K562 (cell line): ENCODE data around the gene CEP20. TPM values are rescaled to one million over a fixed set of nuclear protein-coding genes. Genes with fewer than 3 reads are reported as not detected.

ENCODE experiments used
- ATAC-seq: fragments of 200-7000 bp; cut with Tn5 transposase; 3 replicates; pipeline ENCODE4 v1.9.1; 2020; ENCODE audit warnings: moderate library complexity
- BruUV-seq: library from RNA; stranded (reverse); fragments of 400-500 nt; replicated peaks from 2 replicates; lab custom pipeline; 2021; lab: Mats Ljungman, UMichigan
- CTCF ChIA-PET: fragments of 300-600 bp; formaldehyde crosslinking; extraction: SDS; loops from one replicate; lab custom pipeline; 2021; ENCODE audit warnings: low intra/inter-chr PET ratio; lab: Yijun Ruan, JAX
- POLR2A ChIA-PET: fragments of 300-600, 350-650 bp; sonication (Branson Sonifier 250); formaldehyde crosslinking; extraction: SDS; loops from one replicate; lab custom pipeline; 2021; ENCODE audit warnings: antibody characterized with exemption, inconsistent platforms; lab: Yijun Ruan, JAX
- DNase-seq, 4 experiments: peaks; one replicate each; pipeline versions ENCODE4 v3.0.0 to v3.0.0-alpha.2; 2011 to 2018; ENCODE audit warnings: low spot score in 3 of 4, mixed read lengths in 3 of 4; ENCODE audit errors: extremely low read depth in 1 of 4
- FAIRE-seq: peaks from 2 replicates; lab custom pipeline; 2011; peaks lifted over from hg19 to GRCh38; lab: Jason Lieb, UNC
- H2AFZ ChIP-seq: 2 replicates; pipeline ENCODE4 v1.6.0; 2011; ENCODE audit warnings: low read depth, low read length, control low read depth, inconsistent platforms
- H3K27ac ChIP-seq: fragments of 200-600 bp; 3 replicates; pipeline ENCODE4 v1.8.0; 2011; ENCODE audit warnings: low read depth, mild to moderate bottlenecking, control low read depth, inconsistent platforms, low read length, moderate library complexity, mixed read lengths; ENCODE audit errors: extremely low read depth
- H3K27me3 ChIP-seq, 2 experiments: fragments of 300-600 bp in 1 of 2; 2 replicates in 1 of 2; 3 replicates in 1 of 2; pipeline versions ENCODE4 v1.6.0 to v1.8.0; 2011; ENCODE audit warnings: inconsistent platforms in 2 of 2, low read length in 2 of 2, mild to moderate bottlenecking in 1 of 2, mixed read lengths in 1 of 2, moderate library complexity in 1 of 2; ENCODE audit not compliant: control insufficient read depth in 2 of 2, insufficient read depth in 2 of 2
- H3K36me3 ChIP-seq: fragments of 300-600 bp; 3 replicates; pipeline ENCODE4 v1.8.0; 2011; ENCODE audit warnings: mild to moderate bottlenecking, low read length, inconsistent platforms; ENCODE audit not compliant: control insufficient read depth, insufficient read depth
- H3K4me1 ChIP-seq, 2 experiments: fragments of 200-600 bp in 1 of 2; replicated peaks in 1 of 2; 2 replicates in 1 of 2; 3 replicates in 1 of 2; pipeline versions ENCODE4 v1.5.1 to v1.8.0; 2011; ENCODE audit warnings: inconsistent platforms in 2 of 2, low read length in 2 of 2, mild to moderate bottlenecking in 1 of 2, mixed read lengths in 1 of 2, moderate library complexity in 1 of 2; ENCODE audit not compliant: control insufficient read depth in 2 of 2, insufficient read depth in 2 of 2
- H3K4me2 ChIP-seq: 2 replicates; pipeline ENCODE4 v1.6.1; 2011; ENCODE audit warnings: low read length, control low read depth, inconsistent platforms, mixed read lengths; ENCODE audit not compliant: insufficient read depth
- H3K4me3 ChIP-seq: fragments of 200-600 bp; sonication (generic), shearing (Covaris generic); 2 replicates; pipeline ENCODE4 v1.5.1; 2016; ENCODE audit warnings: control low read depth, inconsistent platforms
- H3K79me2 ChIP-seq: fragments of 200-600 bp; 3 replicates; pipeline ENCODE4 v1.8.0; 2011; ENCODE audit warnings: low read length, inconsistent platforms; ENCODE audit not compliant: control insufficient read depth, insufficient read depth
- H3K9ac ChIP-seq, 2 experiments: 2 replicates each; pipeline versions ENCODE4 v1.6.0 to v1.6.1; 2011; ENCODE audit warnings: low read depth in 2 of 2, low read length in 2 of 2, control low read depth in 1 of 2, inconsistent platforms in 1 of 2, mild to moderate bottlenecking in 1 of 2, mixed read lengths in 1 of 2; ENCODE audit not compliant: insufficient read depth in 1 of 2
- H3K9me1 ChIP-seq: one replicate; pipeline ENCODE4 v1.6.0; 2011; ENCODE audit warnings: inconsistent platforms, mild to moderate bottlenecking, low read length, moderate library complexity; ENCODE audit not compliant: control insufficient read depth, insufficient read depth
- H3K9me3 ChIP-seq: replicated peaks from 2 replicates; pipeline ENCODE4 v1.5.1; 2011; ENCODE audit warnings: low read depth, low read length, inconsistent platforms; ENCODE audit not compliant: control insufficient read depth, insufficient read depth
- H4K20me1 ChIP-seq: replicated peaks from 2 replicates; pipeline ENCODE4 v1.6.1; 2011; ENCODE audit warnings: low read length, inconsistent platforms, mixed read lengths; ENCODE audit not compliant: control insufficient read depth, insufficient read depth
- ELF4 ChIP-seq: fragments of 450-650 bp; formaldehyde crosslinking; IDR thresholded peaks from 2 replicates; pipeline ENCODE4 v1.4.0; 2022; ENCODE audit warnings: missing genetic modification characterization
- ELK3 ChIP-seq: fragments of 450-650 bp; formaldehyde crosslinking; IDR thresholded peaks from 2 replicates; pipeline ENCODE4 v1.4.0; 2020; ENCODE audit warnings: mild to moderate bottlenecking
- EP300 ChIP-seq: IDR thresholded peaks from 2 replicates; pipeline ENCODE4 v1.6.1; 2012; ENCODE audit warnings: low read length, improper control_type of control experiment
- ESRRB ChIP-seq: fragments of 250-450 bp; sonication (Bioruptor Pico); IDR thresholded peaks from 2 replicates; pipeline ENCODE4 v1.5.0; 2020; ENCODE audit warnings: mild to moderate bottlenecking, moderate library complexity, borderline replicate concordance
- ETS2 ChIP-seq: IDR thresholded peaks from 2 replicates; pipeline ENCODE4 v1.6.1; 2016; ENCODE audit warnings: borderline replicate concordance, missing genetic modification characterization, mild to moderate bottlenecking, moderate library complexity, missing compliant biosample characterization; ENCODE audit not compliant: poor library complexity, severe bottlenecking
- IRF9 ChIP-seq: fragments of 450-650 bp; IDR thresholded peaks from 2 replicates; pipeline ENCODE4 v1.6.1; 2016; ENCODE audit warnings: missing biosample characterization, missing genetic modification characterization
- JUNB ChIP-seq: fragments of 450-650 bp; formaldehyde crosslinking; conservative IDR thresholded peaks from 2 replicates; pipeline ENCODE4 v1.4.0; 2020; ENCODE audit warnings: mild to moderate bottlenecking
- KDM1A ChIP-seq, 2 experiments: fragments of 450-650 bp; IDR thresholded peaks; 2 replicates each; pipeline ENCODE4 v1.6.1; 2016; ENCODE audit warnings: mild to moderate bottlenecking in 2 of 2
- MCM5 ChIP-seq: fragments of 450-650 bp; IDR thresholded peaks from 2 replicates; pipeline ENCODE4 v1.6.1; 2016; ENCODE audit warnings: low read depth
- NUFIP1 ChIP-seq: fragments of 450-650 bp; IDR thresholded peaks from 2 replicates; pipeline ENCODE4 v1.6.1; 2018; ENCODE audit not compliant: partially characterized antibody
- RB1 ChIP-seq: fragments of 450-650 bp; IDR thresholded peaks from 2 replicates; pipeline ENCODE4 v1.6.1; 2017; ENCODE audit warnings: low read depth, mild to moderate bottlenecking
- RFX5 ChIP-seq: IDR thresholded peaks from 2 replicates; pipeline ENCODE4 v1.6.1; 2011; ENCODE audit warnings: low read depth, mild to moderate bottlenecking, improper control_type of control experiment, low read length
- SMARCE1 ChIP-seq: fragments of 450-650 bp; IDR thresholded peaks from 2 replicates; pipeline ENCODE4 v1.7.1; 2016; ENCODE audit warnings: mild to moderate bottlenecking
- TFE3 ChIP-seq: fragments of 450-650 bp; formaldehyde crosslinking; IDR thresholded peaks from 2 replicates; pipeline ENCODE4 v1.4.0; 2020; ENCODE audit warnings: mild to moderate bottlenecking, mixed read lengths
- ZNF316 ChIP-seq: fragments of 450-650 bp; IDR thresholded peaks from 2 replicates; pipeline ENCODE4 v1.6.1; 2016
- ZNF57 ChIP-seq: fragments of 450-650 bp; formaldehyde crosslinking; IDR thresholded peaks from 2 replicates; pipeline ENCODE4 v1.4.0; 2020; ENCODE audit warnings: mild to moderate bottlenecking, moderate library complexity
- ZNF764 ChIP-seq: fragments of 250-450 bp; sonication (Bioruptor Pico); IDR thresholded peaks from 2 replicates; pipeline ENCODE4 v1.4.0; 2020; ENCODE audit warnings: low read depth, mild to moderate bottlenecking, moderate library complexity
- WGBS: fragments of 100-300 bp; shearing (Covaris generic); methylation state at CpG from one replicate; pipeline ENCODE4 v1.1.6; 2016; ENCODE audit warnings: low coverage, mixed read lengths; ENCODE audit not compliant: insufficient coverage; ENCODE audit errors: missing lambda C conversion rate; 5-methylcytosine and 5-hydroxymethylcytosine counted together
- in situ Hi-C: fragments of 300-500 bp; cut with MboI; formaldehyde crosslinking; loops from 4 replicates; pipeline ENCODE4 v1.15.0; 2018; ENCODE audit warnings: inconsistent platforms, mixed read lengths
- intact Hi-C: fragments of 100-400 bp; cut with micrococcal nuclease; formaldehyde crosslinking; loops from 2 replicates; pipeline ENCODE4 v1.14.2; 2022
- polyA plus RNA-seq, 8 experiments: library from polyadenylated mRNA; depleted of rRNA in 4 of 8; stranded (reverse) in 5 of 8; unstranded in 3 of 8; fragments of >200 nt; fragmentation: Nextera tagmentation in 2 of 8; fragmentation: Illumina TruSeq in 1 of 8; extraction: Ambion mirVana in 2 of 8; extraction: Trizol in 1 of 8; gene quantifications; 2 replicates each; pipeline versions ENCODE4 v1.2.1 to v1.2.3, GENCODE V29; 2011 to 2014; ENCODE audit warnings: inconsistent platforms in 1 of 8, missing spikeins in 1 of 8
- total RNA-seq, 7 experiments: library from RNA; depleted of rRNA in 6 of 7; stranded (reverse); fragments of >200 nt in 6 of 7; fragmentation: Illumina TruSeq in 2 of 7; extraction: Trizol in 2 of 7; gene quantifications; 2 replicates each; pipeline versions ENCODE4 v1.2.1 to v1.2.3, GENCODE V29; 2011 to 2021; ENCODE audit warnings: low replicate concordance in 1 of 7

The CEP20 gene
- total and polyA plus RNA-seq, 9 of the 15 experiments (the other 6 are each of a cell fraction or from before 2014, with no cell fraction given), result 41.3 to 150 (median 104) TPM

DNA sequence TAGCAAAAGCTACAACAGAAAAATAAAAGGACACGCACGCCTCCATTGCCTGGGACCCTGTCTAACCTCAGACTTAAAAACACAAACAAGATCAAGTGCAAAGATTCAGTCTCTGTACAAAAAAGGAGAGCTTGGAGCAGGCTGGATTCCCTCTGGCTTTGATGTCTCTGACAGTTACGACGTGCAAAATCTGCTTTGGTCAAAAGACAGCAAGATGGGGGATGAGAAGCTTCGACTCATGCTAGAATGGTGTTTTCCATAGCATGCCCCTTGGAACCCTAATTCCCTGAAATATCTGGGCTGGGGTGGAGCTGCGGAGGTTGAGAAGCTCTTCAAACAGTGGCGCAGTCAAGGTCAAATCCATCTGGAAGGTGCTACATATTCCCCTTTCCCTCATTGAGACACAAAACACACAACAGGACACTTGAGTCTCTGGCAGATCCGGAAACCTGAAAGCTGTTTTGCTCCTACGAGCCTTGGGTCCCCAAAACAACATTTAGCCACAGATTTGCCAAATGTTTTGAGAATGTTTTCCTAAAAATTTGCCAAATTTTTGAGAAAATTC, 40.7 kb downstream of the CEP20 start:
- POLR2A ChIA-PET, result interaction anchor here (0.5 kb wide), 1 partner anchor 249 kb away, joined by 3 read pairs; no protein-coding TSS in a partner anchor
- BruUV-seq, result no TSS peak

More for the DNA sequence above, 40.7 kb downstream of the CEP20 start:
- H3K27me3 ChIP-seq, result peaks cover 22 to 67% of the 10 kb centered on the region in 2 experiments; a peak in 4 of 5 replicates
- no peak overlapping the region for H3K4me2 ChIP-seq
- WGBS, result 2% methylated on average over 9 of the region's 9 CpGs
- no peaks in the 10 kb centered on the region for H3K9me1 ChIP-seq
- CTCF ChIA-PET, result no interaction called here
- H4K20me1 ChIP-seq, result no peaks in the 10 kb centered on the region
- no peak overlapping the region for H3K9ac ChIP-seq
- H3K27ac ChIP-seq, result no peak overlapping the region
- in situ Hi-C loops, result no loop called here
- no peaks in the 10 kb centered on the region for H3K9me3 ChIP-seq
- no peaks in the 10 kb centered on the region for H3K36me3 ChIP-seq
- H2AFZ ChIP-seq, result no peak overlapping the region
- FAIRE-seq (no peak), DNase-seq (no peak), ATAC-seq (no peak)
- intact Hi-C loops, result no loop called here
- no peaks in the 10 kb centered on the region for H3K79me2 ChIP-seq
- no peak for TF ChIP-seq ELF4
- TF ChIP-seq ZNF57 (CRISPR knock-in tag), result no peak
- no peak for TF ChIP-seq ESRRB (CRISPR knock-in tag)
- TF ChIP-seq KDM1A (IDR thresholded peaks at IDR 0.05), result no peak
- TF ChIP-seq RB1, result no peak
- no peak for TF ChIP-seq ZNF316
- no peak for TF ChIP-seq ZNF764 (CRISPR knock-in tag)
- no peak for TF ChIP-seq TFE3
- no peak for TF ChIP-seq EP300
- no peak for TF ChIP-seq NUFIP1
- no peak for TF ChIP-seq IRF9 (tag)
- no peak for TF ChIP-seq ELK3 (CRISPR knock-in tag)
- no peak for TF ChIP-seq ETS2 (tag)
- no peak for TF ChIP-seq MCM5
- TF ChIP-seq SMARCE1, result no peak
- TF ChIP-seq RFX5, result no peak
- TF ChIP-seq JUNB (CRISPR knock-in tag), result no peak
- no peak overlapping the region for H3K4me3 ChIP-seq
- no peaks in the 10 kb centered on the region for H3K4me1 ChIP-seq
